HepG2 (cell line): ENCODE data around the gene SLC9A8. TPM values are rescaled to one million over a fixed set of nuclear protein-coding genes. Genes with fewer than 3 reads are reported as not detected.

Experiments used
- ATAC-seq: fragments of 200-7000 bp; cut with Tn5 transposase; 3 replicates; pipeline ENCODE4 v1.9.1; 2020; ENCODE audit warnings: mild to moderate bottlenecking, moderate library complexity
- BruUV-seq: library from RNA; stranded (reverse); fragments of 400-500 nt; replicated peaks from 2 replicates; lab custom pipeline; 2021; lab: Mats Ljungman, UMichigan
- CTCF ChIA-PET: fragments of 300-600 bp; formaldehyde crosslinking; extraction: SDS; loops from one replicate; lab custom pipeline; 2021; ENCODE audit warnings: low total read pairs, inconsistent platforms, low intra/inter-chr PET ratio; lab: Yijun Ruan, JAX
- POLR2A ChIA-PET: fragments of 350-600 bp; sonication (Branson Sonifier 250); formaldehyde crosslinking; loops from one replicate; lab custom pipeline; 2020; ENCODE audit warnings: antibody characterized with exemption, inconsistent platforms; lab: Yijun Ruan, JAX
- DNase-seq: peaks from one replicate; pipeline ENCODE4 v3.0.0-alpha.2; 2015; ENCODE audit warnings: low spot score
- FAIRE-seq: peaks from 3 replicates; lab custom pipeline; 2011; peaks lifted over from hg19 to GRCh38; lab: Jason Lieb, UNC
- H2AFZ ChIP-seq: one replicate; pipeline ENCODE4 v1.6.1; 2011; ENCODE audit warnings: low read length, inconsistent platforms
- H3K27ac ChIP-seq: fragments of 300-600 bp; 3 replicates; pipeline ENCODE4 v1.8.0; 2011; ENCODE audit warnings: mixed run types, mild to moderate bottlenecking, mixed read lengths, low read length, inconsistent platforms; ENCODE audit not compliant: insufficient read depth; ENCODE audit errors: extremely low read length
- H3K27me3 ChIP-seq, 2 experiments: fragments of 200-600 bp in 1 of 2; 2 replicates in 1 of 2; 3 replicates in 1 of 2; pipeline versions ENCODE4 v1.6.0 to v1.8.0; 2011; ENCODE audit warnings: low read length in 2 of 2, mild to moderate bottlenecking in 2 of 2, moderate library complexity in 2 of 2, inconsistent platforms in 1 of 2; ENCODE audit not compliant: insufficient read depth in 2 of 2, control insufficient read depth in 1 of 2
- H3K36me3 ChIP-seq, 2 experiments: fragments of 200-600 bp in 1 of 2; replicated peaks in 1 of 2; 2 replicates in 1 of 2; 3 replicates in 1 of 2; pipeline versions ENCODE4 v1.5.1 to v1.8.0; 2011; ENCODE audit warnings: low read length in 2 of 2, inconsistent platforms in 1 of 2; ENCODE audit not compliant: insufficient read depth in 2 of 2, control insufficient read depth in 1 of 2
- H3K4me1 ChIP-seq: 2 replicates; pipeline ENCODE4 v1.5.1; 2012; ENCODE audit warnings: low read length, inconsistent platforms; ENCODE audit not compliant: insufficient read depth
- H3K4me2 ChIP-seq: 2 replicates; pipeline ENCODE4 v1.6.0; 2011; ENCODE audit warnings: low read depth, low read length, inconsistent platforms
- H3K4me3 ChIP-seq, 3 experiments: fragments of 200-600 bp in 1 of 3; sonication (generic), shearing (Covaris generic) in 1 of 3; replicated peaks in 1 of 3; 2 replicates each; pipeline ENCODE4 v1.5.1; 2011 to 2016; ENCODE audit warnings: low read length in 3 of 3, inconsistent platforms in 2 of 3, low read depth in 2 of 3, mild to moderate bottlenecking in 2 of 3, control low read depth in 1 of 3, mixed read lengths in 1 of 3; ENCODE audit not compliant: insufficient read depth in 1 of 3
- H3K79me2 ChIP-seq: one replicate; pipeline ENCODE4 v1.6.1; 2011; ENCODE audit warnings: low read length, inconsistent platforms; ENCODE audit not compliant: insufficient read depth
- H3K9ac ChIP-seq: 2 replicates; pipeline ENCODE4 v1.6.0; 2011; ENCODE audit warnings: mild to moderate bottlenecking, low read depth, low read length, inconsistent platforms; ENCODE audit not compliant: insufficient read depth
- H3K9me3 ChIP-seq: 2 replicates; pipeline ENCODE4 v1.5.1; 2012; ENCODE audit warnings: mild to moderate bottlenecking, low read length
- H4K20me1 ChIP-seq: 2 replicates; pipeline ENCODE4 v1.6.0; 2011; ENCODE audit warnings: inconsistent platforms, mild to moderate bottlenecking, low read length, moderate library complexity; ENCODE audit not compliant: insufficient read depth
- FOXP1 ChIP-seq, 2 experiments: fragments of 450-650 bp in 1 of 2; IDR thresholded peaks; 2 replicates each; pipeline ENCODE4 v1.6.1; 2017 to 2018; ENCODE audit warnings: antibody characterized with exemption in 1 of 2
- MED13 ChIP-seq: sonication (generic); formaldehyde crosslinking; IDR thresholded peaks from 2 replicates; pipeline ENCODE4 v1.5.0; 2020; ENCODE audit warnings: missing genetic modification reagents
- ZNF276 ChIP-seq: sonication (generic); formaldehyde crosslinking; IDR thresholded peaks from 2 replicates; pipeline ENCODE4 v1.4.0; 2020; ENCODE audit warnings: mild to moderate bottlenecking, low read depth, missing genetic modification reagents
- ZNF737 ChIP-seq: sonication (generic); formaldehyde crosslinking; IDR thresholded peaks from 2 replicates; pipeline ENCODE4 v1.5.0; 2020; ENCODE audit warnings: missing genetic modification reagents, mild to moderate bottlenecking, borderline replicate concordance
- WGBS: methylation state at CpG from one replicate; pipeline ENCODE4 v1.1.6; 2017; ENCODE audit warnings: low lambda C conversion rate; 5-methylcytosine and 5-hydroxymethylcytosine counted together
- in situ Hi-C: cut with HindIII; loops from 2 replicates; pipeline ENCODE4 v1.10.0; 2017; ENCODE audit warnings: low pct_unique_long_range_greater_than_20kb; ENCODE audit not compliant: extremely low pct_ligation_motif_present
- intact Hi-C: fragments of 100-400 bp; cut with micrococcal nuclease; formaldehyde crosslinking; loops from one replicate; pipeline ENCODE4 v1.10.0; 2022; ENCODE audit not compliant: unreplicated experiment
- polyA plus RNA-seq, 8 experiments: library from polyadenylated mRNA; depleted of rRNA in 3 of 8; stranded (reverse) in 7 of 8; unstranded in 1 of 8; fragments of >200 nt; fragmentation: Illumina TruSeq in 4 of 8; extraction: Trizol in 4 of 8; gene quantifications; 2 replicates each; pipeline versions ENCODE4 v1.2.1 to v1.2.3, GENCODE V29; 2011 to 2016; ENCODE audit warnings: low read depth in 4 of 8, missing spikeins in 1 of 8, mixed read lengths in 1 of 8; ENCODE audit not compliant: insufficient read depth in 1 of 8
- total RNA-seq, 5 experiments: library from RNA; depleted of rRNA; stranded (reverse); fragments of >200 nt; fragmentation: Illumina TruSeq; extraction: Trizol; gene quantifications; 2 replicates each; pipeline ENCODE4 v1.2.3, GENCODE V29; 2016; ENCODE audit warnings: low read depth in 1 of 5

The SLC9A8 gene
- total and polyA plus RNA-seq, 2 of the 13 experiments (the other 11 are each of a cell fraction or from before 2014, with no cell fraction given), result 4.1 to 7.4 TPM

- TF ChIP-seq ZNF276 (CRISPR knock-in tag) (no peak), ZNF737 (CRISPR knock-in tag) (0 out of 2 replicates have a peak, but pooled peaks have one; percentile 26)
- in situ Hi-C loops, result loop anchor here (25.0 kb wide), 1 partner anchor 537 kb away; no protein-coding TSS in a partner anchor
- no peaks in the 10 kb centered on the region for H3K79me2 ChIP-seq
- H3K27ac ChIP-seq, result no peak overlapping the region
- intact Hi-C loops, result no loop called here
- peaks cover 2 to 10% of the 10 kb centered on the region in 2 experiments; a peak in 2 of 5 replicates for H3K36me3 ChIP-seq
- no TSS peak for BruUV-seq
- H3K4me3 ChIP-seq, result no peak overlapping the region
- POLR2A ChIA-PET, result interaction anchor here (1.0 kb wide), 1 partner anchor 59 kb away, joined by 3 read pairs; no protein-coding TSS in a partner anchor
- DNase-seq (no peak), FAIRE-seq (no peak), ATAC-seq (no peak)
- CTCF ChIA-PET, result no interaction called here
- H3K4me2 ChIP-seq, result no peak overlapping the region
- 95% methylated on average over 6 of the region's 6 CpGs for WGBS
- H3K9me3 ChIP-seq, result no peaks in the 10 kb centered on the region
- no peak overlapping the region for H3K9ac ChIP-seq
- peaks cover 38% of the 10 kb centered on the region for H3K4me1 ChIP-seq
- H3K27me3 ChIP-seq, result no peaks in the 10 kb centered on the region
- no peaks in the 10 kb centered on the region for H4K20me1 ChIP-seq
- H2AFZ ChIP-seq, result no peak overlapping the region
These were observed 62.1 kb downstream of the SLC9A8 start for GRCh38 chr20:49874696-49875095.

- peak; percentile 66 for FAIRE-seq
- intact Hi-C loops, result no loop called here
These were observed 64.8 kb downstream of the SLC9A8 start for GRCh38 chr20:49877386-49877921.

More at GRCh38 chr20:49877386-49877921, 64.8 kb downstream of the SLC9A8 start:
- Histone ChIP-seq H3K4me3 (no peak overlapping the region), H4K20me1 (no peaks in the 10 kb centered on the region), H3K27me3 (no peaks in the 10 kb centered on the region), H3K9ac (no peak overlapping the region), H3K9me3 (no peaks in the 10 kb centered on the region), H3K27ac (no peak overlapping the region), H3K4me1 (peaks cover 38% of the 10 kb centered on the region), H2AFZ (no peak overlapping the region), H3K79me2 (no peaks in the 10 kb centered on the region), H3K4me2 (no peak overlapping the region), H3K36me3 (peaks cover 4 to 18% of the 10 kb centered on the region in 2 experiments; a peak in 4 of 5 replicates)
- WGBS, result 75% methylated on average over 4 of the region's 4 CpGs
- ATAC-seq, result no peak; the same call in 2 of the 3 replicates
- no TSS peak for BruUV-seq
- in situ Hi-C loops, result loop anchor here (25.0 kb wide), 1 partner anchor 540 kb away; no protein-coding TSS in a partner anchor
- no peak for DNase-seq
- no peak for TF ChIP-seq MED13 (CRISPR knock-in tag)
- no peak for TF ChIP-seq FOXP1 (IDR thresholded peaks at IDR 0.05)
- 0 out of 2 replicates have a peak, but pooled peaks have one; percentile 38 for TF ChIP-seq FOXP1 (CRISPR knock-in tag; IDR thresholded peaks at IDR 0.05)
- ChIA-PET CTCF (interaction anchor here (0.8 kb wide), 1 partner anchor 336 kb away, joined by 3 read pairs; no protein-coding TSS in a partner anchor), POLR2A (interaction anchor here (0.7 to 1.7 kb wide), 2 partner anchors 9 to 39 kb away, joined by 3 to 7 read pairs; no protein-coding TSS in a partner anchor)
